ENCODE measurements around the gene FAM20C. TPM values are rescaled to one million over a fixed set of nuclear protein-coding genes. Genes with fewer than 3 reads are reported as not detected.

Gene FAM20C
- total and polyA plus RNA-seq, 3 experiments from 2014 or later: 3.2 to 3.6 TPM; not detected in 1

- Mint-ChIP-seq H3K27me3 (peaks cover 10 to 43% of the 10 kb centered on the region in 2 donors), H3K9me3 (no peaks in the 10 kb centered on the region), H3K4me1 (no peaks in the 10 kb centered on the region), H3K4me3 (no peak overlapping the region), H3K27ac (peak overlapping the region in 1 of 8 donors; percentile 31), H3K36me3 (no peaks in the 10 kb centered on the region)
- Histone ChIP-seq H3K4me1 (ENCODE audit: insufficient read depth, low read length) (no peaks in the 10 kb centered on the region), H3K4me3 (ENCODE audit: low read length) (no peak overlapping the region), H3K36me3 (ENCODE audit: insufficient read depth, low read length) (no peaks in the 10 kb centered on the region), H3K9me3 (ENCODE audit: low read length) (no peaks in the 10 kb centered on the region), H3K27me3 (ENCODE audit: insufficient read depth, low read length, poor library complexity, severe bottlenecking) (no peaks in the 10 kb centered on the region), H3K27ac (ENCODE audit: low read depth, low read length) (no peak overlapping the region)
- DNase-seq: no peak
- CTCF ChIA-PET: no interaction called here
- POLR2A ChIA-PET: no interaction called here
These were observed 22.8 kb upstream of the FAM20C start for GRCh38 chr7:169276-170172.

GRCh38 chr7:170551-171363, 21.6 kb upstream of the FAM20C start:
- Histone ChIP-seq H3K9me3 (ENCODE audit: low read length) (no peaks in the 10 kb centered on the region), H3K36me3 (ENCODE audit: insufficient read depth, low read length) (no peaks in the 10 kb centered on the region), H3K4me3 (ENCODE audit: low read length) (no peak overlapping the region), H3K4me1 (ENCODE audit: insufficient read depth, low read length) (no peaks in the 10 kb centered on the region), H3K27ac (ENCODE audit: low read depth, low read length) (no peak overlapping the region), H3K27me3 (ENCODE audit: insufficient read depth, low read length, poor library complexity, severe bottlenecking) (no peaks in the 10 kb centered on the region)
- POLR2A ChIA-PET: no interaction called here
- CTCF ChIA-PET: no interaction called here
- Mint-ChIP-seq H3K27ac (peak overlapping the region in 1 of 8 donors; percentile 22), H3K4me3 (no peak overlapping the region), H3K36me3 (no peaks in the 10 kb centered on the region), H3K27me3 (peaks cover 10 to 32% of the 10 kb centered on the region in 2 donors), H3K9me3 (no peaks in the 10 kb centered on the region), H3K4me1 (no peaks in the 10 kb centered on the region)
- no peak for DNase-seq

- Mint-ChIP-seq H3K9me3 (no peaks in the 10 kb centered on the region), H3K4me1 (no peaks in the 10 kb centered on the region), H3K27me3 (peaks cover 13 to 27% of the 10 kb centered on the region in 2 donors), H3K4me3 (no peak overlapping the region), H3K27ac (no peak overlapping the region), H3K36me3 (no peaks in the 10 kb centered on the region)
- Histone ChIP-seq H3K27ac (ENCODE audit: low read depth, low read length) (no peak overlapping the region), H3K36me3 (ENCODE audit: insufficient read depth, low read length) (no peaks in the 10 kb centered on the region), H3K4me1 (ENCODE audit: insufficient read depth, low read length) (no peaks in the 10 kb centered on the region), H3K9me3 (ENCODE audit: low read length) (no peaks in the 10 kb centered on the region), H3K27me3 (ENCODE audit: insufficient read depth, low read length, poor library complexity, severe bottlenecking) (no peaks in the 10 kb centered on the region), H3K4me3 (ENCODE audit: low read length) (no peak overlapping the region)
- no peak for DNase-seq
- POLR2A ChIA-PET: no interaction called here
- CTCF ChIA-PET: no interaction called here
These were observed 20.9 kb upstream of the FAM20C start for GRCh38 chr7:171364-171904.

- Histone ChIP-seq H3K27me3 (ENCODE audit: insufficient read depth, low read length, poor library complexity, severe bottlenecking) (no peaks in the 10 kb centered on the region), H3K27ac (ENCODE audit: low read depth, low read length) (no peak overlapping the region), H3K4me1 (ENCODE audit: insufficient read depth, low read length) (no peaks in the 10 kb centered on the region), H3K9me3 (ENCODE audit: low read length) (no peaks in the 10 kb centered on the region), H3K36me3 (ENCODE audit: insufficient read depth, low read length) (no peaks in the 10 kb centered on the region), H3K4me3 (ENCODE audit: low read length) (no peak overlapping the region)
- Mint-ChIP-seq H3K4me1 (no peaks in the 10 kb centered on the region), H3K4me3 (no peak overlapping the region), H3K27ac (no peak overlapping the region), H3K27me3 (peaks cover 13 to 27% of the 10 kb centered on the region in 2 donors), H3K36me3 (no peaks in the 10 kb centered on the region), H3K9me3 (no peaks in the 10 kb centered on the region)
- ChIA-PET POLR2A (no interaction called here), CTCF (no interaction called here)
- no peak for DNase-seq
These were observed 20.4 kb upstream of the FAM20C start for GRCh38 chr7:171912-172515.

GRCh38 chr7:173209-173918, 19.0 kb upstream of the FAM20C start:
- no peak for DNase-seq
- no peaks in the 10 kb centered on the region for H3K36me3 ChIP-seq (ENCODE audit: insufficient read depth, low read length)
- H3K36me3 Mint-ChIP-seq: no peaks in the 10 kb centered on the region
- no peaks in the 10 kb centered on the region for H3K9me3 ChIP-seq (ENCODE audit: low read length)
- H3K27me3 ChIP-seq (ENCODE audit: insufficient read depth, low read length, poor library complexity, severe bottlenecking): no peaks in the 10 kb centered on the region
- H3K4me1 Mint-ChIP-seq: no peaks in the 10 kb centered on the region
- no peaks in the 10 kb centered on the region for H3K4me1 ChIP-seq (ENCODE audit: insufficient read depth, low read length)
- no peak overlapping the region for H3K27ac ChIP-seq (ENCODE audit: low read depth, low read length)
- H3K27ac Mint-ChIP-seq: peak overlapping the region in 1 of 8 donors; percentile 78
- H3K4me3 ChIP-seq (ENCODE audit: low read length): no peak overlapping the region
- ChIA-PET POLR2A (no interaction called here), CTCF (no interaction called here)
- H3K27me3 Mint-ChIP-seq: peaks cover 6 to 20% of the 10 kb centered on the region in 2 donors
- H3K4me3 Mint-ChIP-seq: no peak overlapping the region
- no peaks in the 10 kb centered on the region for H3K9me3 Mint-ChIP-seq

GRCh38 chr7:174716-175115, 17.7 kb upstream of the FAM20C start:
- no peaks in the 10 kb centered on the region for H3K36me3 Mint-ChIP-seq
- H3K27ac Mint-ChIP-seq: no peak overlapping the region
- Histone ChIP-seq H3K4me1 (ENCODE audit: insufficient read depth, low read length) (no peaks in the 10 kb centered on the region), H3K27ac (ENCODE audit: low read depth, low read length) (no peak overlapping the region), H3K9me3 (ENCODE audit: low read length) (no peaks in the 10 kb centered on the region), H3K4me3 (ENCODE audit: low read length) (no peak overlapping the region), H3K27me3 (ENCODE audit: insufficient read depth, low read length, poor library complexity, severe bottlenecking) (no peaks in the 10 kb centered on the region), H3K36me3 (ENCODE audit: insufficient read depth, low read length) (no peaks in the 10 kb centered on the region)
- CTCF ChIA-PET: no interaction called here
- no peak for DNase-seq
- H3K27me3 Mint-ChIP-seq: peaks cover 7 to 14% of the 10 kb centered on the region in 2 donors
- H3K4me1 Mint-ChIP-seq: no peaks in the 10 kb centered on the region
- H3K4me3 Mint-ChIP-seq: no peak overlapping the region
- POLR2A ChIA-PET: no interaction called here
- H3K9me3 Mint-ChIP-seq: no peaks in the 10 kb centered on the region

GRCh38 chr7:175955-176354, 16.4 kb upstream of the FAM20C start:
- Histone ChIP-seq H3K36me3 (ENCODE audit: insufficient read depth, low read length) (no peaks in the 10 kb centered on the region), H3K9me3 (ENCODE audit: low read length) (no peaks in the 10 kb centered on the region), H3K4me1 (ENCODE audit: insufficient read depth, low read length) (no peaks in the 10 kb centered on the region), H3K27me3 (ENCODE audit: insufficient read depth, low read length, poor library complexity, severe bottlenecking) (no peaks in the 10 kb centered on the region), H3K4me3 (ENCODE audit: low read length) (no peak overlapping the region), H3K27ac (ENCODE audit: low read depth, low read length) (no peak overlapping the region)
- H3K4me3 Mint-ChIP-seq: no peak overlapping the region
- H3K27ac Mint-ChIP-seq: no peak overlapping the region
- POLR2A ChIA-PET: no interaction called here
- no peaks in the 10 kb centered on the region for H3K36me3 Mint-ChIP-seq
- DNase-seq: no peak
- CTCF ChIA-PET: no interaction called here
- H3K9me3 Mint-ChIP-seq: no peaks in the 10 kb centered on the region
- no peaks in the 10 kb centered on the region for H3K4me1 Mint-ChIP-seq
- peaks cover 3 to 7% of the 10 kb centered on the region in 2 donors for H3K27me3 Mint-ChIP-seq
